Fibroblast of pulmonary artery (primary cell): Measurements from ENCODE around the gene PCDHGA9.
"Not testable (repeated sequence)": the region's sequence is repeated elsewhere in the genome, so short reads cannot be mapped to it uniquely, and the experiment has no call there.

Experiments used
- DNase-seq: peaks from one replicate; pipeline ENCODE4 v3.0.0-alpha.2; 2010; ENCODE audit warnings: low read depth
- H3K4me3 ChIP-seq: replicated peaks from 2 replicates; pipeline ENCODE4 v1.5.1; 2011; ENCODE audit warnings: low read depth, mild to moderate bottlenecking, control low read depth, low read length, moderate library complexity
- TF ChIP-seq, protein P1 (sequence below): IDR thresholded peaks from 2 replicates; pipeline ENCODE4 v1.5.1; 2011; ENCODE audit warnings: mild to moderate bottlenecking, control low read depth, low read length, inconsistent platforms; ENCODE audit errors: missing control alignments

PCDHGA9 gene

GRCh38 chr5:141384471-141385267 is 17.9 kb upstream of the PCDHGA9 start:
- no peak overlapping the region for H3K4me3 ChIP-seq
- TF ChIP-seq, protein P1, sequence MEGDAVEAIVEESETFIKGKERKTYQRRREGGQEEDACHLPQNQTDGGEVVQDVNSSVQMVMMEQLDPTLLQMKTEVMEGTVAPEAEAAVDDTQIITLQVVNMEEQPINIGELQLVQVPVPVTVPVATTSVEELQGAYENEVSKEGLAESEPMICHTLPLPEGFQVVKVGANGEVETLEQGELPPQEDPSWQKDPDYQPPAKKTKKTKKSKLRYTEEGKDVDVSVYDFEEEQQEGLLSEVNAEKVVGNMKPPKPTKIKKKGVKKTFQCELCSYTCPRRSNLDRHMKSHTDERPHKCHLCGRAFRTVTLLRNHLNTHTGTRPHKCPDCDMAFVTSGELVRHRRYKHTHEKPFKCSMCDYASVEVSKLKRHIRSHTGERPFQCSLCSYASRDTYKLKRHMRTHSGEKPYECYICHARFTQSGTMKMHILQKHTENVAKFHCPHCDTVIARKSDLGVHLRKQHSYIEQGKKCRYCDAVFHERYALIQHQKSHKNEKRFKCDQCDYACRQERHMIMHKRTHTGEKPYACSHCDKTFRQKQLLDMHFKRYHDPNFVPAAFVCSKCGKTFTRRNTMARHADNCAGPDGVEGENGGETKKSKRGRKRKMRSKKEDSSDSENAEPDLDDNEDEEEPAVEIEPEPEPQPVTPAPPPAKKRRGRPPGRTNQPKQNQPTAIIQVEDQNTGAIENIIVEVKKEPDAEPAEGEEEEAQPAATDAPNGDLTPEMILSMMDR = no peak
- DNase-seq = no peak

- DNase-seq = peak; percentile 74
- TF ChIP-seq, protein P1 = peak; percentile 59
- peak within 1 kb of the TSS; percentile 57 for H3K4me3 ChIP-seq
Measured at GRCh38 chr5:141387557-141388311, 14.8 kb upstream of the PCDHGA9 start, which contains the start of gene PCDHGB4. PCDHGB4 (plus strand) TSS chr5:141387698; CDS start chr5:141387885, 187 bp downstream.

DNA sequence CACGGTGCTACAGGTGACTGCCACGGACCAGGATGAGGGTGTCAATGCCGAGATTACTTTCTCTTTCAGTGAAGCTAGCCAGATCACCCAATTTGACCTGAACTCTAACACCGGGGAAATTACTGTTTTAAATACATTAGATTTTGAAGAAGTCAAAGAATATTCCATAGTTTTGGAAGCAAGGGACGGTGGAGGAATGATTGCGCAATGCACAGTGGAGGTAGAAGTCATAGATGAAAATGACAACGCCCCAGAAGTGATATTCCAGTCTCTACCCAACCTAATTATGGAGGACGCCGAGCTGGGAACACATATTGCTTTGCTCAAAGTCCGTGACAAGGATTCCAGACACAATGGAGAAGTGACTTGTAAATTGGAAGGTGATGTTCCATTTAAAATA is 13.9 kb upstream of the PCDHGA9 start:
- no peak overlapping the region for H3K4me3 ChIP-seq
- DNase-seq = no peak
- TF ChIP-seq, protein P1 = no peak

DNA sequence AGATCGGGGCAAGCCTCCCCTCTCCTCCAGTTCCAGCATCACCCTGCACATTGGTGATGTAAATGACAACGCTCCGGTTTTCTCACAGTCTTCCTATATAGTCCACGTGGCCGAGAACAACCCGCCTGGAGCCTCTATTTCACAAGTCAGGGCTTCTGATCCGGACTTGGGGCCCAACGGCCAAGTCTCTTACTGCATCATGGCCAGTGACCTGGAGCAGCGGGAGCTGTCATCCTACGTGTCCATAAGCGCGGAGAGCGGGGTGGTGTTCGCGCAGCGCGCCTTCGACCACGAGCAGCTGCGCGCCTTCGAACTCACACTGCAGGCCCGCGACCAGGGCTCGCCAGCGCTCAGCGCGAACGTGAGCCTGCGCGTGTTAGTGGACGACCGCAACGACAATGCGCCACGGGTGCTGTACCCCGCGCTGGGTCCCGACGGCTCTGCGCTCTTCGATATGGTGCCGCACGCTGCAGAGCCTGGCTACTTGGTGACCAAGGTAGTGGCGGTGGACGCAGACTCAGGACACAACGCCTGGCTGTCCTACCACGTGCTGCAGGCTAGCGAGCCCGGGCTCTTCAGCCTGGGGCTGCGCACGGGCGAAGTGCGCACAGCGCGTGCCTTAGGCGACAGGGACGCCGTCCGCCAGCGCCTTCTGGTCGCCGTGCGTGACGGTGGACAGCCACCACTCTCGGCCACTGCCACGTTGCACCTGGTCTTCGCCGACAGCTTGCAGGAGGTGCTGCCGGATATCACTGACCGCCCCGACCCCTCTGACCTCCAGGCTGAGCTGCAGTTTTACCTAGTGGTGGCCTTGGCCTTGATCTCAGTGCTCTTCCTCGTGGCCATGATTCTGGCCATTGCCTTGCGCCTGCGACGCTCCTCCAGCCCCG is 13.2 kb upstream of the PCDHGA9 start:
- DNase-seq = no peak
- H3K4me3 ChIP-seq = no peak overlapping the region
- TF ChIP-seq, protein P1 = no peak

DNA sequence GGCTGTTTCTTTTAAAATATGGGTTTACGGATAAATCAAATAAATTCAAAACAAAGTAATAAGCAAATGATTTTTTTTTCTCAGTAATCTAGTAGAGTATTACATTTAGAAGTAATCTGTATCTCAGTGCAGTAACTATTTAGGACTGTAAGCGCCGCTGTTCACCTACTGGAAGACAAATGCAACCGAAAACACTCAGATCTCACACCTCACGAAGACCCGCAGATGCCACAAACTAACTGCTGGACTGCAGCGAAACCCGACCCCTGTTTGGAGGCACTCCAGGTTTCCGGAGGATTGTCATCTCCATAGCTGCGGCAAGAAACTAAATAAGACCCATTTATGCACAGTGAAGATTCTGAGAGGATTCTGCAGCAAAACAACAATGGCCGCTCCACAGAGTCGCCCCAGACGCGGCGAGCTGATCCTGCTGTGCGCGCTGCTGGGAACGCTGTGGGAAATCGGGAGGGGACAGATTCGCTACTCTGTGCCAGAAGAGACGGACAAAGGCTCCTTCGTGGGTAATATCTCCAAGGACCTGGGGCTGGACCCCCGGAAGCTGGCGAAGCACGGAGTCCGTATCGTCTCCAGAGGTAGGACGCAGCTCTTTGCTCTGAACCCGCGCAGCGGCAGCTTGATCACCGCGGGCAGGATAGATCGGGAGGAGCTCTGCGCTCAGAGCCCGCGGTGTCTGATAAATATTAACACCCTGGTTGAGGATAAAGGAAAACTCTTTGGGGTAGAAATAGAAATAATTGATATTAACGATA is 10.0 kb upstream of the PCDHGA9 start, which contains the start of gene PCDHGA8:
TSS of gene PCDHGA8 (plus strand) at position 205 of the 770 bp plus-strand sequence. CDS start at position 386, 181 bp downstream.
- TF ChIP-seq, protein P1 = peak; percentile 17
- peak; percentile 33 for DNase-seq
- no peak within 1 kb of the TSS for H3K4me3 ChIP-seq

DNA sequence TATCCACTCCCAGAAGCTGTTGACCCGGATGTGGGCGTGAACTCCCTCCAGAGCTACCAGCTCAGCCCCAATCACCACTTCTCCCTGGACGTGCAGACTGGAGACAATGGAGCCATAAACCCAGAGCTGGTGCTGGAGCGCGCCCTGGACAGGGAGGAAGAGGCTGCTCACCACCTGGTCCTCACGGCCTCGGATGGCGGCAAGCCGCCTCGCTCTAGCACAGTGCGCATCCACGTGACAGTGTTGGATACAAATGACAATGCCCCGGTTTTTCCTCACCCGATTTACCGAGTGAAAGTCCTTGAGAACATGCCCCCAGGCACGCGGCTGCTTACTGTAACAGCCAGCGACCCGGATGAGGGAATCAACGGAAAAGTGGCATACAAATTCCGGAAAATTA is 9.3 kb upstream of the PCDHGA9 start:
- no peak for DNase-seq
- no peak overlapping the region for H3K4me3 ChIP-seq
- TF ChIP-seq, protein P1 = no peak

- DNase-seq = not testable (repeated sequence)
Measured at GRCh38 chr5:141394401-141395187, 8.0 kb upstream of the PCDHGA9 start.

More at GRCh38 chr5:141394401-141395187, 8.0 kb upstream of the PCDHGA9 start:
- not testable (repeated sequence) for H3K4me3 ChIP-seq
